SKM-1 treated with dmso at 0.1 percent for 144 hours (cell line): ENCODE results near the gene FLT1.
A peak's percentile ranks its signal among the peaks of the same experiment; 100 is the strongest.

ENCODE experiments used
- DNase-seq: peaks from one replicate; lab custom pipeline; 2025; ENCODE audit not compliant: unreplicated experiment; lab: John Stamatoyannopoulos, UW

Gene FLT1

DNA sequence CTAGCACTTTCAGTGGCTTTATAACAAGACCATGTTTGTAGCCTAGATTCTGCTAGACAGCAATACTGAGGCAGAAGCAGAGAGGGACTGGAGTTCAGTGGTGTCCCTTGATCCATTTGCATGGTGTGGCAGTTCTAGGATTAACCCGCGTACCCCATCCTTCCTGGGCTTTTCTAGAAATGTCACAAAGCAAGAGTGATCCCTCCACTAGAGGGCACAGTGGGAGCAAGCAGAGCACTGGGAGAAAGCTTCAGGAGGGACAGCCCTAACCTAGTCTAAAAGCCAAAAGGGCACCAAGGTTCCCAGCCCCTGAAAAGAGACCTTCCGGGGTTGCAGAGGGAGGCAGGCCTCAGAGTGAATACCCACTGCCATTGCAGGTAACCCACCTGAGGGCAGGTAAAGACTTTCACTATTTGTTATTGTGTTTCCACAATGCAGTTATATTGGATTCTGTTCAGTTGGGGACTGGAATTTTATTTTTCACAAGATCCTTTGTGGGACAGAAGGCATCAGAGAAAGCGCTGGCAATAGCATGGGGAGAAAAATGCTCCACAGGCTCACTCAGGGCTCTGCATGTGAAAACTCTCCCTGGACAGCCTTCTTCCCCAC, 170.6 kb downstream of the FLT1 start:
- peak; percentile 75 for DNase-seq

DNA sequence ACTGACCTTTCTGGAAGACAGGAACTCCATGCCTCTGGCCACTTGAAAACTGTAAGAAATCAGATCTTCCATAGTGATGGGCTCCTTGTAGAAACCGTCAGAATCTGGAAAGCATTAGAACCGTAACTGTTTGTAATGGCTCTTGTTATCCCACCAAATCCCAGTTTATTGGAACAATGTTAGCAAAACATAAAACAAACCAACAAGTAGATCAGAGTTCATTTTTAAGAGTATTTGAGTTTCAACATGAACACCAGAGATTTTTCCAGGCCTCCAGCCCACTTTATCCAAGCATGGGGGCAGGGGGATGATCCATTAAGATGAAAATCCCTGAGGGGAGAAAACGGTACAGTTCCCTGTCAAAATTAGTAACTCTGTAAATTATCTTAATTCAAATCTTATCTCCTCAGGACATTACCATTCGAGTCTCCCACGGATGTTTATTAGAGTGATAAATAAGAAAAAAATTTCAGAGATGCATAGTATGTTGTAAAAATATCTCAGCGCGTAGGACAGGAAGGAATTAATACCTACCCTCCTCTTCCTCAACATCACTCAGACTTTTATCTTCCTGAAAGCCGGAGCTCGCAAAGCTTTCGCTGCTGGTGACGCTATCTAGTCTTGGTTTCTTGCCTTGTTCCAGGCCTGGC, 172.5 kb downstream of the FLT1 start:
- no peak for DNase-seq

DNA sequence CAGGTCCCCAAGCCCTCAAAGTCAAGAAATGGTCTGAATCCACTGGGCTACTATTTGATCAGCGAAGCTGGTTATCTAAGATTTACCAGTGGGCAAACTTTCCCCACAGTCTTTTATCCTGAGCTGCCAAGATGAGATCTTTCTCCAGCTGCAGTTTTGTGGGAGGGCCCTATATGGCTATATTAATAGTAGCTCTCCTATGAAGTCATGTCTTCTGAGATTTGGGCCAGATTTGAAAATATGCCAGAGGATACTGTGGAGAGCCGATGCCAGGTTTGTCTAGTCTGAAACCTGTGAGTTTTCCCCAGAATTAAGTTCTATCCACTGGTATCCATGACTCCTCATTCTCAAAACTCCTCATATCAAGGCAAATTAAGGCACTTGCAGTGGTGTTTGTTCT, 173.2 kb downstream of the FLT1 start:
- no peak for DNase-seq

DNA sequence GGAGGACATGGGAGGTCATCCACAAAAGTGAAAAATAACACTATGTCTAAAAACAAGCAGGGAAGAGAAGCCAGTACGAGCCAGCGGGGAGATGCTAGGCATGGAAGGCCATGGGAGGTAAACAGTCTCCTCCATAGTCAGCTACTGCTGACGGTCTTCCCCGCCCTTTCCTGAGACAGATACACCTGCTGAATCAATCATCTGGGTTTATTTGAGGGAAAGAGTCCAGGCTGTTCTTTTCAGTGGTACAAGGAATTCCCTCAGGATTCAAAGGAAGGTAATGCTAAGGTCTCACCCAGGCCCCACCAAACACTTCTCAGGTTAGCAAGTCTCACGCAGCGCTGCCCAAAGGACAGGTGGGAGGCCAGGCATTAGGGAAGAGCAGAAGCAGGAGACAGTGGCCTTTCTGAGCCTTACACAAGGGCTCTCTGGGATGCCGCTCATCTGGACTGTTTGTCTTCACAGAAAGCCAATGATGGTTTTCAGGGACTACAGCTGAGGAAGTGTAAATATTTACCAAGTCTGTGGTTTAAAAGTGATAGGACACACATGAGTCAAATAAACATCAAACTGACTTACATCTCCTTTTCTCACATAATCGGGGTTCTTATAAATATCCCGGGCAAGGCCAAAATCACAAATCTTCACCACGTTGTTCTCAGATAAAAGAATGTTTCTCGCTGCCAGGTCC, 173.9 kb downstream of the FLT1 start:
- no peak for DNase-seq

DNA sequence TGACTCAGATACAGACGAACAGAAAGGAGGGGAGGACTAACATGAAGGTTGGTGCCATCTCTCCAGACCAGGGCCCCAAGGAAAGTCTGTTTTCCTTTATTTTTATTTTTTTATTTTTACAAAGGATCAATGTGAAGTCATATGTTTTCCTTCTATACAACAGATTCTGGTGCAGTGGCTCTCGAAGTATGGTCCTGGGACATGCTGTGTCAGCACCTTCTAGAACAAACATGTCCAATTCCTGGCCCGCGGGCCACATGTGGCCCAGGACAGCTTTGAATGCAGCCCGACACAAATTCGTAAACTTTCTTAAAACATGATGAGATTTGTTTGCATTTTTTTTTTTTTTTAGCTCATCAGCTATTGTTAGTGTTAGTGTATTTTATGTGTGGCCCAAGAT, 174.7 kb downstream of the FLT1 start:
- no peak for DNase-seq

DNA sequence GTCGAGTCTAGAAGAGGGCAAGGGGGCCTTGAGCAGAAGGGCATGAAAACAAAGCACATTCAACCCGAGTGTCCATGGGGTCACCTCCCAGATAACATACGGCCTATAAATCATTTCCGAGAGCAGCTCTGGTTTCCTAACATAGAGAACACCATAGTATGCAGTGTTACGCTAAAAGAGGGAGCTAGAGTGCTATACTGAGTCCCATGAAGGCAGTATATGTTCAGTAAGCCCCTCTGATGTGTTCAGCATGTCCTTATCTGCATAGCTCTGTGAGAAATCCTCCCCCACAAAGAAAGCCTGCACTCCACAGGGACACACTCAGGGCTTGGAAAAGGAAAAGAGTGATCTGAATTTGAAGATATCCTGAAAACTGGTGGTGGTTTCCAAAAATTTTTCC, 175.4 kb downstream of the FLT1 start:
- DNase-seq = no peak

DNA sequence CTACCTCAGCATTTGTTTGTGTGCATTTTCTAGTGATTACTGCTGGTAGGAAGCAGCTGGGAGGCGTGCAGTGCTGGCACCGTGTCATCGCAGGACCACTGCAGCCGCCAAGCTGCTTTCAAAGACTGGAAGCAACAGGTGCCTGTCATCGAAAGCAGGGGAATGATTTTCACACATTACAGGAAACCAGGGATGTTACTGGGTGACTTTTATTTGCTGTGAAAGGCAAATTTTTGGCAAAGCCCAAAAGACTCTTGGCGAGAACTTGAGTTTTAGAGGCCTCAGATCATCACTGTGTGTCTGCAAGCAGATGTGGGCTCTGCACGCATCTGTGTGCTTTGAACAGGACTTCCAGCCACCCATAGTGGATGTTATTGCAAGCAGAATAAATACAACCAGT, 176.4 kb downstream of the FLT1 start:
- no peak for DNase-seq

DNA sequence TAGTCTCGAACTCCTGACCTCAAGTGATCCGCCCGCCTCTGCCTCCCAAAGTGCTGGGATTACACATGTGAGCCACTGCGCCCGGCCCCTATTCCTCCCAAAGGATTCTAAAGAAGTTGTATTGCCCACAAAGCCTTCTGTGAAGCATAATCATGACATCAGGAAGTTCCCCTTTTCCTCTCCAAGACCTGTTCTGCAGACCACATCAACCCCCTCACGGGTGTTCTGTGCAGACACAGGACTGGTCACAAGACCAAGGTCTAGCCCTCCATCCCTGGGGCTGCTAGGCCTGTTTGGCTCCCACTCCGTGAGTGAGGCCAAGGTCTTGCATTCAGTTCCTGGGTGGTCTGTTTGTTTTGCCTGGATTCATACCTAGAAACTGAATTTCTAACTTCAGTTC, 178.1 kb downstream of the FLT1 start:
- peak; percentile 9 for DNase-seq

DNA sequence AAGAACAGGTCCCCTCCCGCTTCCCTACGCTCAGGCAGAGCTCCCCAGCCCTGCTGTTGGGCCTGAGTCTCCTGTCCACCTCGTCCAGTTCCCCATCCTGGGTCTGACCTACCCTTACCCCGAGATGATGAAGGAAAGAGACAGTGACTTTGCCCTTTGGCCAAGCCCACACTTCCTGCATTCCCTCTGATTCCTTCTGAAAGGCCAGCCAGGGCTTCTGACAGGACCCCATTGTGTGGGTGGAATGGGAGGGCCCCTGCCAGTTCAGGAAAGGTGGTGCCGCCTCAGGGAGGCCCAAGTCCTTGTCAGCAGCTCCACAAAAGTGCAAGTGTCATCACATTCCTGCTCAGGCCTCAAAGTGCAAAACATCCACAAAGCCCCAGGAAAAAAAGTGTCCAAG, 178.8 kb downstream of the FLT1 start:
- no peak for DNase-seq

DNA sequence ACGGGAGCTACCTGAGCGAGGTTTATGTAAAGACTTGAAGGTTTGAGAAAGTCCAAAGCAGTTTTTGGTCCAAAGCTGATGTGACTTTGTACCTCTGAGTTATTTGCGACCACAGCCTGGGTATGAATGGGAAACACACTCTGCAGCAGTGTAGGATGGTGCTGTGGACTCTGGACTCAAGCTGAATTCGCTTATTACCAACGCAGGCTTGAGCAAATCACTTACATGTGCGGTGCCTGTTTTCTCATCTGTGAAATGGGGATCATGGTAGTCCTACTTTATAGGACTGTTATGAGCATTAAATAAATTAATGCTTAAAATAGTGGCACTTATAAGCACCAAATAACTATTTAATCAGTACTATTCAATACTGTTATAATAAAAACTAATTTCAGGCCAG, 180.0 kb downstream of the FLT1 start:
- DNase-seq = no peak

DNA sequence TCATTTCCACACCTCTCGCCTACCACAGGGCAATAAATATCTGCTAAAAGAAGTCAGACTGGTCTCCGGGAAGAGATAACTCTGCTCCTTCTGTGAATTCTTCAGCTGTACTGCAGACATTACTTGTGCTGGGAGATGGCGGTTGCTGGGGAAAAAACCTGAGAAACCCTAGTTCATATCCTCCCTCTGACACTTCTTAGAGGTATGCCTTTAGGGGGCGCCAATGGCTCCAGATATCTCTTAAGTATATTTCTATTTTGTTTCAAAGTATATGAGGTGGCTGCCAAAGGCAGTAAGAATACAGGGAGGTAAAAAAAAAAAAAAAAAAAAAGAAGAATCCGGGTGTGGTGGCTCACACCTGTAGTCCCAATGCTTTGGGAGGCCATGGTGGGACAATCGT, 181.3 kb downstream of the FLT1 start:
- DNase-seq = peak; percentile 8

DNA sequence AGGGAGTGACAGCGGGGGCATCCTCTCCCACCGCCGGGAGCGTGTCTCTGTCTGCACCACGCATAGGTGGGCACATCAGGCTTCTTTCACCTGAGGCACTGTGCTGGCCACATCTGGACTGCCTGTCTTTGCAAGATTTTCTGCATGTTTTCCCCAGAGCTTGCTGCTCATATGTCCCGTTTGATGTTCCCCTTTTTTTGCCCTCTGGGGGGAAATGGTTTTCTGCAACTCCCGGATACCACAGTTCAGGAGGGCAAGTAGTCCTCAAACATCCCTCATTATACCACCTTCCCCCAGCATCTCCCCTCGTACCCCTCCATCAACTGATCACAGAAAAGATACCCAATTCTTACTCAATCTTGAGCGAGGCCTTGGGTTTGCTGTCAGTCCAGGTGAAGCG, 188.6 kb downstream of the FLT1 start:
- no peak for DNase-seq

DNA sequence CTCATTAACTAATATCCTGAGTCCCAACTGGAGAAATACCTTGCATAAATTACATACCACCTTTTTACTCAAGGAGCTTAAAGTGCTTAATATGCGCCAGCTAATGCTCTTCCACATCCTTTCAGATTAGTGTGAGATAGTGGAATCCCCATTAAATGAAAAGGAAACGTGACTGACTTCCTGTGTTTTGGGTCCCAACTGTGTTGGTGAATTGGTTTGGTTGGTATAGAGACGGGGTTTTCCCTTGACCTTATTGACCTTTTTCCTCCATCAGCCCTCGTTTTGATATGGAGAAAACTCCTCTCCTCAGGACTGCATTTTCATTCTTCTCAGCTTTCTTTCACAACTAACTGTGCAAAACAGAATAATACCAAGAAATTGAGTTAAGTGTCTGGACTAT, 193.1 kb downstream of the FLT1 start:
- DNase-seq = no peak

DNA sequence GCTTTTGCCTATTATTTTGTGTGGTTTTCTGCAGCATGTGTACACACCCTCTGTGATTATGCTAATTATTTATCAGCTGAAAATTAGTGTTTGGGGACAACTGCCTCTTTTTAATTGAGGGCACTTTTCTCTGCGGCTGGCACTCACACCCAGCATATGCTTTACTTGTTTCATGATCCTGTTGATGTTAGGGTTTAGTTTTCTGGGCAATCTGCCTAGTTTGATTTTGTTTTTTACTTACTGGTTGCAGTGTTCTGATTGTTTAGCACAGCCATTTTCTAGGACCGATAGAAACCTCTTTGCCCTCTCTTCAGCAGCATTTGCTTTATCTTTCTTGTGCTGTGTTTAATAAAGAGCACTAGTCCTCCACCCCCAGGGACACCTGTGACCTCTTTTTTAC, 195.0 kb downstream of the FLT1 start:
- no peak for DNase-seq

DNA sequence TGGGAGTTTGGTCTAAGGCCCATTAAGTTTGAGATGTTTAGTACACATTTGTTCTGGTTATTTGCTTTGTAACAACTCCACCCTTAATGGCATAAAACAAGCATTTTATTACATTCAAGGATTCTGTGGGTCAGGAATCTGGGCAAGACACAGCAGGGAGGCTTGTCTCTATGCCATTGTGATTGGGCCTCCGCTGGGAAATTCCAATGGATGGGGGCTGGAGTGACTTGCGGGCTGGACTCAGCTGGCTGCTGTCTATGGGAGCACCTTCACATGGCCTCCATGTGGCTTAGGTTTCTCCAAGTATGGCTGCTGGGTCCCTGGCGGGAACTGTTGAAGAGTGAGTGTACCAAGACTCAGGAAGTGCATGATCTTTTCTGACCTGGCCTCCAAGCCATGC, 197.6 kb downstream of the FLT1 start:
- no peak for DNase-seq

DNA sequence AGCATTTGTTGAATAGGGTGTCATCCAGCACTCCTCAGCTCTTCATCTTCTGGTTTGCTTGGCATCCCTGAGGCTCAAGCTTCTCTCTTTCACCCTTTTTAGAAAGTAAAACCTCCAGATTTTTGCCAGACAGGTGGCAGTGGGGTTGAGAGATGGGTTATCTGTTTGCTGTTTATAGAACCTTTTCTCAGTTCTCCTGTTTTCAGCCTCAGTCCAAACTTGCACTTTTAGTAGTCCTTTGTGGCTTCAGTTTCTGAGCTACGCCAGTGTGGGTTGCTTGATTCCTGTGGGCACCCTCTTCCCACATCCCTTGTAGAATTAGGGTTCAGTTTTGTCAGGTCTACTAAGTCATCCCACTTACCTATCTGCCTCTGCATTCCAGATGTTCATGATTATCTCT, 208.7 kb downstream of the FLT1 start:
- DNase-seq = no peak

DNA sequence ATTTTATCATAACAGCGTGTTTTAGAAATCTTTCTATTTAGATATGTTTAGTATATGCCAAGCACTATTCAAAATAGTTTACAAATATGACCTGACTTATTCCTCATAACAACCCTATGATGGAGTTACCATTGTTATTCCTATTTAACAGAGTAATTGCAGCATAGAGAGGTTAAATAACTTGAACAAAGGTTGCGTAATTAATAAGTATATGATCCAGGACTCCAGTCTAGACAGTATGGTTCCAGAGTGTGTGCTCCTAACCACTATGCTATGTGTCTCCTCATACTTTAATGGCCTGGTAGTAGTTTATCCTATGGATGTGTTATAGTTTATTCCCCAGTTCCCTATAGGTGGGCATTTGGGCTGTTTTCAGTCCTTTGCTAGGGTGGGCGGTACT, 211.3 kb downstream of the FLT1 start:
- no peak for DNase-seq

DNA sequence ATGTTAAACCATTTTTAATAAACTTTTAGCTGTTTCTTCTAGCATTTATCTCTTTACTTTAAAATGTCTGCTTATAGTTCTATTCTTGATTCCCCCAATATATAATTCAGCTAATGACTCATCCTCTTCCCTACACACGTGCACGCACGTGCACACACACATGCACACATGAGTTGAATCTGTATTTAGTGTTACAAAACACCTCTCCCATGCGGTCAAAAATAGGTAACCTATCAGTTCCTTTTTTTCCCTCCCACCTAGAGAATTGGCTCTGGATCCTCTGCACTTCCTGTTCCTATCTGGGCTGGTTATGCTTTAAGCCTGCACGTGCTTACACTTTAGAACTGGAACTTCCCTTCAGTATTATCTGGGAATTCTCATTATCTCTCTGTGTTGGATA, 212.5 kb downstream of the FLT1 start:
- DNase-seq = peak; percentile 60

DNA sequence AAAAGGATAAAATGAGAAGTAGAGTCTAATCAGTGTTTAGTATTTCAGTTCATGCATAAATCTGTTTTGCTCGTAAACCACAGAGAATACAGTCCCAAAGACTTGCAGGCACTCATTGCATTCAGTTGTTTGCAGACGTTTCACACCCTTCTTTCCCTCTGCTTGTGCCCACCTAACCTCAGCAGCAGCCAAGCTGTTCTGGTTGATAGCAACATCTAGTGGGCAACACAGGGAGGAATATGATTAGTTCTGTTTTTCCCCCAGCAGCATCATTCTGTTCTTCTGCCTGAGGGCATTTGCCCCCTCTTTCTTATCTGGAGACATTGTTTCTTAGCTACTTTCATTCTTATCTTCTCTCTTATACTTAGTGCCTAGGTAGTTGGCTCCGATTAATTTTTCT, 221.0 kb downstream of the FLT1 start:
- no peak for DNase-seq

DNA sequence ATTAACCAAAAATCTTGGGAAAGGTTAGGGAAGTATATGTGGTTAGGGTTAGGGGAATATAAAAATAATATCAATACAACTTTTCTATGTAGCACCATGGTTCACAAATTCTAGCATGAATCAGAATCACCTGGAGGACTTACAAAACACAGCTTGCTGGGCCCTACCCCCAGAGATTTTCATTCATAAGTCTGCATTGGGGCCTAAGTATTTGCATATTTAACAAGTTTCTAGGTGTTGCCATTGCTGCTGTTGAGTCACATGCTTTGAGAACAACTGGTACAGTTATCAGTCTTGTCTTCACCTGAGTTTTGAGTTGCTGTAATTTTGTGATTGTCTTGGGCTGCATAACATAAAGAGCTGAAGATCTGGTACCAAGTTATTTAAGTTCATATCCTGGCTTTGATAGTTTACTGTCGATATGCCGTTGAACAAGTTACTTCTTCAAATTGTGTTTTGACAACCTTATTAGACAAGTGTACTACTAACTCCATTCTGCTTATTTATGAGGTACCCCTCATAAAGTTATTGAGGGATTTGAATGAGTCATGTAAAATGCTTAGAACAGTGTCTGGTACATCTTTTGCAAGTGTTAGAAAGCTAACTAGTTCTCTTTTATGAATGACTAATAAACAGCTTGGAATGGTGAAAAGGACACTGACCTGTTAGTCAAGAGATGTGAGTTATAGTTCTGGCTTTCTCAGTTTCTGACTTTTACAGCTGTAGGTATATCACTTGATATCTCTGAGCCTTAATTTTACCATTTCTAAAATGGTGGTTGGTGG, 223.7 kb downstream of the FLT1 start:
- no peak for DNase-seq

DNA sequence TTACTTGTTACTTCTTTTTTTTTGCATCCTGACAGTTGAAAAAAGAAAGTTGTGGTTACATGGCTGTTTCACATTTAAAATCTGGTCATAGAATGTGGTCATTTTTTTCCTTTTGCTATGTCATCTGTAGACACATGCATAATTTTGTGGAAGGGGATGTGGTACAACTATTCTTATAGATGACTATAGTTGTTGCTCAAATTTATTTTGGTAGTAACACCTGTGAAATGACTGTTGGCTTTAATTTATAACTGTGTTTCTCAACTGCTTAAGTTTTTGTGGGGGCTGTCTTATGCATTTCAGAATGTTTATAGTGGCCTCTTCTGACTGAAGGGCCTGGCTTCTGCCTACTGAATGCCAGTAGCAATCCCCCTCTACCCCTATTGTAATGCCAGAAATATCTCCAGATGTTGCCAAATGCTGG, 226.1 kb downstream of the FLT1 start:
- peak; percentile 48 for DNase-seq

DNA sequence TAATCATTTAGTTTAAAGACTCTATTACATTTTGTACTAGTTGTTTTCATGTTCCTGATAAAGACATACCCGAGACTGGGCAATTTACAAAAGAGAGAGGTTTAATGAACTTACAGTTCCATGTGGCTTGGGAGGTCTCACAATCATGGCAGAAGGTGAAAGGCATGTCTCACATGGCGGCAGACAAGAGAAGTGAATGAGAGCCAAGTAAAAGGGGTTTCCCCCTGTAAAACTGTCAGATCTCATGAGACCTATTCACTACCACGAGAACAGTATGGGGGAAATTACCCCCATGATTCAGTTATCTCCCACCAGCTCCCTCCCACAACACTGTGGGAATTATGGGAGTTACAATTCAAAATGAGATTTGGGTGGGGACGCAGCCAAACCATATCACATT, 227.4 kb downstream of the FLT1 start:
- DNase-seq = no peak
